Fibroblast of mammary gland (primary cell): ENCODE results near the gene HRH3.

Experiments
- DNase-seq: peaks from one replicate; pipeline ENCODE4 v3.0.0-alpha.2; 2010; ENCODE audit warnings: low read depth
- H3K4me3 ChIP-seq: 2 replicates; pipeline ENCODE4 v1.5.1; 2011; ENCODE audit warnings: low read depth, mild to moderate bottlenecking, low read length, moderate library complexity; ENCODE audit not compliant: control insufficient read depth
- CTCF ChIP-seq: conservative IDR thresholded peaks from 2 replicates; pipeline ENCODE4 v1.5.1; 2011; ENCODE audit warnings: low read depth, low read length, inconsistent platforms; ENCODE audit not compliant: control insufficient read depth, insufficient read depth

The HRH3 gene

GRCh38 chr20:62254021-62254724 is 34.1 kb upstream of the HRH3 start:
- DNase-seq = no peak
- no peak overlapping the region for H3K4me3 ChIP-seq
- TF ChIP-seq CTCF = no peak

DNA sequence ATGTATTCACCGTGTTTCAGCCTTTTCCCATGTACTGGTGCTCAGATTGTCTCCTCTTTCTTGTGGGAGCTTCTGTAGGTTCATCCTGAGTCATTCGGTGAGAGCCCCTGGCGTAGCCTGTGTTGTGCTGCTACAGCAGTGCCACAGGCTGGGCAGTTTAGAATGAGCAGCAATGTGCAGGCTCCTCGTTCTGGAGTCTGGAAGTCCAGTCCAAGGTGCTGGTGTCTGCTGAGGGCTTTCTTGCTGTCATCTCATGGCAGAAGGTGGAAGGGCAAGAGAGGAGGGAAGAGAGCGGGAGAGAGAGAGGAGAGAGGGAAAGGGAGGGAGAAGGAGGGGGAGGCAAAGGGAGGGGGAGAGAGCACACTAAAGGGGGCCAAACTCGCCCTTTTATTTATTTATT is 33.3 kb upstream of the HRH3 start:
- DNase-seq = no peak
- no peak for TF ChIP-seq CTCF
- H3K4me3 ChIP-seq = no peak overlapping the region

DNA sequence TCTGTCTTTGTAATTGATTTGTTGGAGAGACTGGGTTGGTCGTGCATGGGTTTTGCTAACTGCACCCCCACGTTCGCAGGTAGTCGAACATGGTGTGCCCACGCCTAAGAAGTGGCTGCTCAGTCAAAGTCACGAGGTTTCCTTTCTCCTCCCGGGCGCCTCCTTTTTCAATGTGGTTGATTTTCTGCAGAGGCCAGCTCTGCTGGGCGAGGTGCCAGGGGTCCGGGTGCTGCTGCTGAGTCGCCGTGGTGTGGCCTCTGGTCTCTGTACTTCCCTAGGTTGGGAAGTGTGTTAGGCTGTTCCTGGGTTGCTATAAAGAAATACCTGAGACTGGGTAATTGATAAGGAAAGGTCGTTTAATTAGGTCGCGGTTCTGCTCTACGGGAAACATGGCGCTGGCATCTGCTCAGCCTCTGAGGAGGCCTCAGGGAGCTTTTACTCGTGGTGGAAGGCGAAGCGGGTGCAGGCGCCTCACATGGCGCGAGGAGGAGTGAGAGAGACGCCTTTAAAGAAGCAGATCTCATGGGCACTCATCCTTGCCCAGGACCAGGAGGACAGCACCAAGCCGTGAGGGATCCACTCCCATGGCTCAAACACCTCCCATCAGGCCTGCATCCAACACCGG is 32.4 kb upstream of the HRH3 start:
- DNase-seq = peak; percentile 48
- H3K4me3 ChIP-seq = no peak overlapping the region
- TF ChIP-seq CTCF = no peak

GRCh38 chr20:62248890-62249560 is 28.9 kb upstream of the HRH3 start:
- no peak for DNase-seq
- no peak for TF ChIP-seq CTCF
- no peak overlapping the region for H3K4me3 ChIP-seq

DNA sequence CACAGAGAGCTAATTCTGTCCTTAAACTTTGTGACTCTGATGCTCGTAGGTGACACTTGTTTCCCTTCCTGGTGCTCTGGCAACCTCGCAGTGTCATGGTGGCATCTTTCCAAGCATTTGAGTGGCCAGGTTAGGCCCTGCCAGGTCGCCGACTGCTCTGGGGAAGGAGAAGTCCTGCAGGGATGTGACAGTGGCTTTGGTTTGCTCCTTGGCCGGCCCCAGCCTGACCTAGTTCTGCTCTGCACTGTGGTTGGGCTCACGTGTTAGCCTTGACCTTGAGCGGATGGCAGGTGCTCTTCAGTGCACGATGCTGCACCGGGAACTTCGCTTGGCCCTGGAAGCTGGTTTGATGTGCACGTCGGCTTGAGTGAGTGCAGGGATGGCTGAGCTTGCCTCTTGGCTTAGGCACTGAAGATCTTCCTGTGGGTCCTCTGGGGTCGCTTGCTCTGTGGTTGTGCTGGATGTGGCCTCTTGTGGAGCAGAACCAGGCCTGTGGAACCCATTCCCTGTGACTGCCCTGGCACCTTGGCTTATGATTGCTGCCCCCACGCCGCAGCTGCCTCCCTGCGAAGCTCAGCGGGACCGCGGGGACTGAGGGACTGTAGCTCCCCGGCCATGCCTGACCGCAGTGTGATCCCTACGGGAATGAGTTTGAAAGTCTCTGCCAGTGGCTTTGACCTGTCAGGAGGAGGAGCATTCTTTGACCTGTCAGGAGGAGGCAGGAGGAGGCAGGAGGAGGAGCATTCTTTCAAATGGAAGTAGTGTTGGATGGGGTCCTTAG is 27.0 kb upstream of the HRH3 start:
- no peak for DNase-seq
- TF ChIP-seq CTCF = no peak
- H3K4me3 ChIP-seq = no peak overlapping the region

- TF ChIP-seq CTCF = no peak
- H3K4me3 ChIP-seq = no peak overlapping the region
- DNase-seq = no peak
Observed at GRCh38 chr20:62246431-62246830, 26.4 kb upstream of the HRH3 start.
